ENCODE measurements around the gene PIK3CD.

DNA sequence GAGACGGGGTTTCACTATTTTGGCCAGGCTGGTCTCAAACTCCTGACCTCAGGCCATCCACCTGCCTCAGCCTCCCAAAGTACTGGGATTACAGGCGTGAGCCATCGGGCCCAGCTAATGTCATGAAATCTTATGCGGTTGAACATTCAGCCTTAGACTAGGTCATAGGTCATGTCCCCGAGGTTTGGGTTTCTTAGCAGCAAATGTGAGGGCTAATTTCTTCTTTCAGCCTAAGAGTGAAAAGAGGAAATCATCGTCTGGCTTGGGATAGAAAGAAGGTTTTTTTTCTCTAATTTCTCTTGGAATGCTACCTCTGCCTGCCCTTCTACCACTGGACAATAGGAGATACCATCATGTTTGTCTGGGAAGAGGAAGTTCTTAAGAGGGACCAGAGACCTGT lies 18.0 kb upstream of the PIK3CD start:
- TF ChIP-seq CTCF (conservative IDR thresholded peaks at IDR 0.05; ENCODE audit: low read depth, low read length) (no peak), EZH2phosphoT487 (IDR thresholded peaks at IDR 0.05; ENCODE audit: borderline replicate concordance, low read length) (no peak)
